ENCODE data around the gene SHH. TPM values are rescaled to one million over a fixed set of nuclear protein-coding genes. Genes with fewer than 3 reads are reported as not detected.

SHH gene
- total RNA-seq, 1 experiment from 2014 or later, result not detected

DNA sequence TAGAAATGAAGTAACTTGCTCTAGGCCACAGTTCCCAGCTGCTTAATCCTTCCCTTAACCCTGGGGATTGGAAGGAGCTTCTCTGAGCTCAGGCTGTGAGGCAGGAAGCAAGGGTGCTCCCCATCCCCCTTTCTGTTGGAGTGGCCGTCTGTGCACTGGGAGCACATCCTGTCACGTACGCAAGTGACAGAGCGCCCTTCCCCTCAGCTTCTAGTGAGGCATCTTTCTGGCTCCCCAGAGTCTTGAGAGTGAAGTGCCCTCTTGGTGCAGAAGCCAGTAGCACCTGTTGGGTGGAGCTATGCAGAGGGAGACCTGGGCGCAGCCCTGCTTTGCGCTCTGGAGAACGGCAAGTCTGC, 47.8 kb downstream of the SHH start:
- DNase-seq (ENCODE audit: low read depth), result no peak

DNA sequence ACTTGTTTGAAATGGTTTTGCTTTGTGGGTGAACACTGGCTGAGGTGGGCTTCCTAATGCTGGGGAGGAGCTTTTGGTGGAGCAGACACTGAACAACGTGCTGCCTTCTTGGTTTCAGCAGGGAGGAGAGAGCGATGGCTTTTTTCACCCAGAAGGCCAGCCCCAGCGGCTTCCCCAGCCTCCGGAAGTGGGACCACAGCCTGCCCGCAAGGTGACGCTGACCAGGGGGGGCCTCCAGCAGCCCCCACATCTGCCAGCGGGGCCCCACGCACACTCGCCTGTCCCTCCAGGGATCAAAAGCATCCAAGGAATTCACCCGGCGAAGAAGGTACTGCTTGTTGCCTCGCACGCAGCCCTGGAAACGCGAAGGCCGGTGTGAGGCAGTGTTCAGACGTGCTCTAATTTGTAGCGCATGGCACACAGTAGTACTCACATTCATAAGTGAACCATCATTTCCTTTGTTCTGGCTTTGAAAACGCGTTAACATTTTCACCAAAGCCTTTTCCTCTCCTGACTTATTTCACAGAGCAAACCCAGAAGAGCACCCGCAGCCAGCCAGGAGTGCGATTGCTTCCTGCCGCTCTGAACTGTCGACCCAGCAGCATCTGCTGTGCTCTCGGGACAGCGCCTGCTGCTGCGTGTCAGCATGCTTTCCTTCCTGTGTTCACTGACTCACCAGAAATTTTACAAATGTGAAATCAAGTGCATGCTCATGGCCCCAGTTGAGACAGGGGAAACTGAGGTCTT, 48.4 kb downstream of the SHH start:
- no peak for DNase-seq (ENCODE audit: low read depth)

DNA sequence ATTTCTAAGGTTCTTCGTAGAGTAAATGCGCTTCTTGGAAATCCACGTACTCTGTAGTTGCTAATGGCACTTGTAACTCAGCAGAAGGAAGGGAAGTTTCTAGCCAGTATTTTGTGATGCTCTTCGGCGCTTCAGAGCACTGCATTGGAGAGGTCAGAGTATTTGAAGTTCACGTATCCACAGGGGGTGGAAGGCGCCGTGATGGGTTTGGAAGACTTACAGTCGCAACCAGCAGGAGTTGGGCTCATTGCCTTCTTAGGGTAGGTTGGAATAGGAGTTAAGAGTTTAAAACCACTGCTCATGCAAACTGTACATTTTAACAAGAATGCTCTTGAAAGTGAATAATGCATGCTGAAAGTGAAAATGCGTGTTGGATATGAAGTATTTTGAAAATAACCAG, 49.1 kb downstream of the SHH start:
- no peak for DNase-seq (ENCODE audit: low read depth)

DNA sequence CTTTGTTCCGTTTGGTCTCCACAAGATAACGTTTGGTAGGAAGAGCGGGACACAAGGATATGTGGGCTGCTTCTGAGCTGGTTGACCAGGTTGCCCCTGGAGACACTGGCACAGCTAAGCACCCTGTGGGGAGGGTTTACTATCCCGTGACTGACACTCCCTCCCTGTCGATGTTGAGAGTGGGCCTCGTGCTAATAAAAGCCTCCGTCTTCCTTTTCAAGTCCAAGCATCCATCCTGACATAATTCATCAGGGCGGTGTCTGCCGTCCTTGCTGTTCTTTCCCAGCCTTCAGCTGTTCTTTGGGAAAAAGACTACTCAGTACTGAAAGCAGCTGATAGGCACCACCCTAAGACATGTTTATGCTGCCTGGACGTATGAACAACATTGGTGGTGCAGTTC, 49.6 kb downstream of the SHH start:
- no peak for DNase-seq (ENCODE audit: low read depth)

DNA sequence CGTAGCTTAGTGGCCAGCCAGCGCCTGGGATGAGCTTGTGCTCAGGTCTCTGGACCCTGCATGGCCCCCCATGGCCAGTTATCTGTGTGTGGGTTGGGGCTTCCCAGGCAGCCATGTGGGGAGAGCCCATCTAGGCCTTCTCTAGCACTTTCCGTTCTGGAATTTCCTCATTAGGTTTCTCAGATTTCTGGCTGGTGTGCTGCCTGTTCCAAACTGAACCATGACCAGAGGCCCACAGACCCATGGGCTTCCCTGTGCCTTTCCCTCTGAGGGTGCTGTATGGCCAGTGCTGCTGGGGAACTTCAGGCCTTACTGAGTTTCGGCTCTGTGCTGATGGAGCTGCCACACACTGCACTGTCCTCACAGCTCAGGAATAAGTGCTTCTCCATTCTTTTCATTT, 50.2 kb downstream of the SHH start:
- DNase-seq (ENCODE audit: low read depth), result no peak

DNA sequence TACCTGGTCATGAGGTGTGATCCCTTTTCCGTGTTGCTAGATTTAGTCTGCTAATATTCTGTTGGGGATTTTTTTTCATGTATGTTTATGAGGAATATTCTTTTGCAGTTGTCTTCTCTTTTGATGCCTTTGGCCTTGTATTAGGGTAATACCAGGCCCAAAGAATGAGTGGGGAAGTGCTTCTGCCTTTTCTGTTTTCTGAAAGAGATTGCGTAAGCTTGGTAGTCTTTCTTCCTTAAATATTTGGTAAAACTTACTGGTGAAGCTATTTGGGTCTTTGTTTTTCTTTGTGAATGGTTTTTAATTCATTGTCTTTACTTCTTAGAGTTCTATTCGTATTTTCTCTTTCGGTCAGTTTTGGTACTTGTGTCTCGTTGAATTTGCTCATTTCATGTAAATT, 51.1 kb downstream of the SHH start:
- DNase-seq (ENCODE audit: low read depth), result no peak

DNA sequence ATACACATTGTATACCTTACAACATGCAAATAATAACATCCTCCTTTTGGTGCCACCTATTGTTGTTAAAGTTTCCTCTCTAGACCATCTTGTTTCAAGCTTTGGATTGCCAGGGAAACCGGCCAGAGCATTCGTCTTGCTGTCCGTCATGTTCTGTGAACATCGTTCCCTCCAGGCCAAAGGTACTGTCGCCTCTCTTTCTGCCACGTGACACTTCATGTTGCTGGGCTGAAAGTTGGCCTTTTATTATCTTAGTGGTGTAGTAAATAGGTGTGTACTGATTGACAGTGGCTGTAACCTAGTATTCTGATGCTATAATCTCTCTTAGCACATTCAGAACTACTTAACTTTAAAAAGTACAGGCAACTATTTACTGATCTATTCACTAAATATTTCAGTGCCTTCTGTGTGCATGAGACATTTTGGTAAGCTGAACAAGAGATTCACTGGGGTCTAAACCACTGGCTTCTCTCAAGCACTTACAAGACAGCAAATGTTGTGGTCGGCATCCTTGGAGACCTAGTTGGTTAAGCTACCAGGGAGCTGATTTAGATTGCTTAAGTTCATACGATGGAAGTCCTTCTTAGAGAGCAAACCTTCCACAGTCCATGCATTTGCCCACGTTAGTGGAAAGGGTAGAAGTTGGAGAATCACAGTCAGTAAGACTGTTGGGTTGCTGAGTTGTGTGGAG, 52.4 kb downstream of the SHH start:
- DNase-seq (ENCODE audit: low read depth), result no peak

DNA sequence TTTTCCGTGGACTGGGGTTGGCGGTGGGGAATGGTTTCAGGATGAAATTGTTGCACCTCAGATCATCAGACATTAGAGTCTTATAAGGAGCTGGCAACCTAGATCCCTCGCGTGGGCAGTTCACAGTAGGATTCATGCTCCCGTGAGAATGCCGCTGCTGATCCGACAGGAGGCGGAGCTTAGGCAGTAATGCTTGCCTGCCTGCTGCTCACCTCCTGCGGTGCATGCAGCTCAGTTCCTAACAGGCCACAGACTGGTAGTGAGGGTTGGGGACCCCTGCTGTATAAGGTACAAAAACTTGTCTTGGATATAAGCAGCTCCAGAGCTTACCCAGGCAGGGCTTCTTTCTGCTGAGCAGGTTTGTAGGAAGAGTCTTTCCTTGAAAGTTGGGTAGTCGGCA, 53.9 kb downstream of the SHH start:
- DNase-seq (ENCODE audit: low read depth), result no peak

DNA sequence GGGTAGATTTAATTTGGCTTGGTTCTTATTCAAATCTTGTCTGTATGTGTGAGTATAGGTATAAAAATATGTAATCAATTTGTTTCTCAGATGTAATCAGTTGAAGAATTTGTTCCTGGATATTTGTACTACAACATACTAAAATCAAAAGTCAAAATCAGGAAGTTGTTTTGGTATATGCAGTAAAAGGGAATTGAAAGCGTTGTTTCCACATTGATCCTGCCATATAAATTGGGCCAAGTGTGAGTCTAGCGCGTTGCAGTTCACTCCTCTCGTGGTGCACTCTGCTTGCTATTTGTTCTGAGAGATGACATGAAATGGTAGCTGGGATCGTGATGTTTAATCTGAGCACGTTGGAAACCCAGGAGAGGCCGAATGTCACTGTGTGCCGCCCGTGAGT, 55.9 kb downstream of the SHH start:
- no peak for DNase-seq (ENCODE audit: low read depth)

DNA sequence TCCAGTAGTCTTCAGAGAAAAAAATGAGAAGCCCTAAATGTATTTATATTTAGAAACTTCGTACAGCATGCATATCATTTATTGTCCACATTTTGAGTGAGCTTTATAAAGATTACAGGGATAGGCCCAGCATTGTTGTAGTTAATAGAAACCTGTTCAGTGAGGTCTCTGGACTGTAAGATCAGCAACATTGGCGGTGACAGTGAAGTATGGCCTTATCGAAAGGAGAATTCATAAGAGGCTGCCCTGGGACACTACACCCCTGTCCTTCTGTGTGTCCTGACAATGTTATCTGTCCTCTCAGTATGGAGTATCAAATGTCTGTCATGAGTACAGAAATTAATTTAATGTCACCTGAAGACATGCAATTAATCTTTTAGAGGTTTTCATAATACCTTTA, 57.2 kb downstream of the SHH start:
- no peak for DNase-seq (ENCODE audit: low read depth)

DNA sequence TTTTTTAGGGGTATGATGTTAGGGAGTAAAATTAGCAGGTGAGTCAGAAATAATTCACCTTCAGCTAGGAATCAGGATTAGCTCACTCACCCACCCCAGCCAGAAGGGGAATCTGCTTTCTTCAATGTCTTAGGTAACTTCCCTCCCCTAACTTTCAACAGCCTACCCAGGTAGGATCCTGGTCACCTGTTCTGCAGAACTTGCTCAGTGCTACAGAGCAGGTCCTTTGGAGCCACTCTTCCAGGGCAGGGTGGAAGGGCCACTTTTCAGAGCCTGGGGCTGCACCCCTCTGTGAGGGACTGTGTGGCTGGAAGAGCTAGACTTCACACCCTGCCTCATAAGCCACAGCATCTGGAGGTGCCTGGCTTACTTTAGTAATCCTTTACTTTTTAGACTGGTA, 58.1 kb downstream of the SHH start:
- no peak for DNase-seq (ENCODE audit: low read depth)

DNA sequence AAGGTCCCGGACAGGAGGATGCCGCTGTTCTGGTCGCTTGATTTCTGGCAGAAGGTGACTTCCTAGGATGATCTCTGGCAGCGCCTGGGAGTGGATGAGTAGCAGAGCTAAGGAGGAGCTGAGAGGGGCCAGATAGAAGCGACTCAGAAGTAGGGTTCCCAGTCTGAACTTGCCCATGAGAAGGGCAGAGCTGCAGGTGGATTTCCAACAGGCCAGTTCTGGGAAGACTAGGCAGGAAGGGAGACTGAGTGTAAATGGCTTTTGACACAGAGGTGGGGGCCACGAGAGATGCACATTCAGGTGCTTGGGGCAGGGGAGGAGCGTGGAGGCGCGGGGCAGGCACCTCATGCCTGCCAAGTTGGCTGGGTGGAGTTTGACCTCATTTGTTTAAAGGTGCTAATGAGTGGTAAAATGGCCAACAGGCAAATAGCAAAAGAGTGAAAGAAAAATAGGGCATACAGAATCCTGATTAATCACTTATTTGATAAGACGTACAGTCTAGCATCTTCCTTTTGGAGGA, 58.8 kb downstream of the SHH start:
- no peak for DNase-seq (ENCODE audit: low read depth)

DNA sequence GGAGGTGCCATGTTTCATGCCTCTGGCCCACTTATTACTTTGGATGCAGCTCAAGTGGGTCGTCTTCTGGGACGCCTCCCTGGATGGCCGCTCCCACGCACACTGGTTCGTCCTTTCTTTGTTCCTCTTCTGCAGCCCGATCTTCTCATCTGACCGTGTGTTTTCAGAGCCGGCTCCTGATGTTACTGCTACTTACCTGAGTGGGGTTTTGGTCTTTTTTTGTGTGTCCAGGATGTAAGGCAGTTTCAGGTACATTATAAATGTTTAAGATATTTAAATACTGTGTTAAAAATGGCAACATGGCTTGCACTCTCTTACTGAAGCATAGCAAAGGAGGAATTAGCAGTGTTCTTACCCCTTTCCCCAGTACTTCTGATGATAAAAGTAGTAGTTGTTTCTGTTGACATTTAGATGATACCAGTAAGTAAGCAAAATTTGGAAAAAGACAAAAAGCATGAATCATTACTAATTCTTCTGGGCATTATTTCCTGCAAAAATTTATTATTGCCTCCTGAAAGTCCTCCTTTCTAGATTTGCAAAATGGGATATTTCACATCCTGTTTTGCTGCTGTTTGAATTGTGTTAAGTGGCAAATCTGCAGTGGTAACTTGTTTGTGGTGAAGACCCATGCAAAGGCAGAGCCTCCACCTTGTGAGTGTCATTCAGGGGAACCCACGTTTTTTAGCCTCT, 59.4 kb downstream of the SHH start:
- no peak for DNase-seq (ENCODE audit: low read depth)

DNA sequence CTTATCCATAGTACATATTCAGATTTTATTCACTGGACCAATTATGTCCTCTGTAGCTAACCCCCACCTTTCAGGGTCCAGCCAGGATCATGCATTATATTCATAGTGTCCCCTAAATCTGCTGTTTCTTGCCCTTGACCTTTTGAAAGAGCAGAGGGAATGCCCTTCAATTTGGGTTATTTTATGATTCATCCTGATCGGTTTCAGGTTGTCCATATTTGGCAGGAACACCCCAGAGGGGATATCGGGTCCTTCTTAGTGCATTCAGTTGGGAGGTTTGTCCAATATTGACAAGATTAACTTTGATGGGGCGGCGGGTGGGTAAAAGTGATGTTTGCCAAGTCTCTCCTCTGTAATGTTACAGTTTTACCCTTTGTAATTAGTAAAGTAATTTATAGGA, 60.9 kb downstream of the SHH start:
- no peak for DNase-seq (ENCODE audit: low read depth)

DNA sequence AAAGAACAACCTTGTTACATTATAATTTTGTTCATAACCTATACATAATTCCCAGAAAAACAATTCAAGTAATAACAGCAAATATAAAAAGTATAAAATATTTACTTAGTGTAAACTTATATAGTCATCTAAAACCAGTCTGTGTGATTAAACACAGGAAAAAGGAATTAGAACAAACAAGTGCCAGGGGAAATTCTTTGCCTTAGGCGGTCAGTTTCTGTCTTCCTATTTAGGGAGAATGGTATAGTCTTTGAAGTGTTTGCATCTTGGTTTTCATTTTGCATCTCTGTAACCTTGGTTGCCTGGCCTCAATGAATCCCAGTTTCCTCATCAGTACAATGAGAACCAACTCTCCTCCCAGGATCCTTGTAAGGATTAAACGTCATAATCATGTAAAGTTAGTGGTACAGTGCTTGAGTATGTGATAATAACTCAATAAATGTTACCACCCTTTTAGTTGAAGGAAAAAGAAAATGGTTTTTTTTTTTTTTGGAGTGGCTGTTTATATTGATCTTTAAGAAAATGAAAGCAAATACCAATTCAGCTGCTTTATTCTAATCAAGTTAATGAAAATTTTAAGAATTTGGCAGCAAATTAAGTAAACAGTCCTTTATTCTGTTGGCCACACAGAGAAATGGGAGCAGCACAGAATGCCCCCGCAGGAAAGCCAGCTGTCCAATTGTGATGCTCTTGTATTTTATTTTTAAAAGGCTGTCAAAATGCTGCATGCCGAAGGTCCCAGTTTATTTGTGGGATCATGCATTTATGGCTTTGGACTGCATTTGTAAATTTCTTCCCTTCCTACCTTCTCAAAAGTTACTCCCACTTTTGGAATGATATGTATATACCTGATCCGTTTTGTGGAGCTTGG, 61.8 kb downstream of the SHH start:
- DNase-seq (ENCODE audit: low read depth), result no peak

Other genes with a start within 250 kb of the SHH start
- 11.6 and 12.7 TPM in 2 replicates for gene RBM33, start 167.8 kb downstream of the SHH start, total RNA-seq (2014; rRNA removed; shearing (Covaris generic))